Measurements from ENCODE around the gene HSPA12A. TPM values are rescaled to one million over a fixed set of nuclear protein-coding genes. Genes with fewer than 3 reads are reported as not detected.
A peak's percentile ranks its signal among the peaks of the same experiment; 100 is the strongest.

Gene HSPA12A
- total RNA-seq, 1 experiment from 2014 or later: 3.1 TPM

DNA sequence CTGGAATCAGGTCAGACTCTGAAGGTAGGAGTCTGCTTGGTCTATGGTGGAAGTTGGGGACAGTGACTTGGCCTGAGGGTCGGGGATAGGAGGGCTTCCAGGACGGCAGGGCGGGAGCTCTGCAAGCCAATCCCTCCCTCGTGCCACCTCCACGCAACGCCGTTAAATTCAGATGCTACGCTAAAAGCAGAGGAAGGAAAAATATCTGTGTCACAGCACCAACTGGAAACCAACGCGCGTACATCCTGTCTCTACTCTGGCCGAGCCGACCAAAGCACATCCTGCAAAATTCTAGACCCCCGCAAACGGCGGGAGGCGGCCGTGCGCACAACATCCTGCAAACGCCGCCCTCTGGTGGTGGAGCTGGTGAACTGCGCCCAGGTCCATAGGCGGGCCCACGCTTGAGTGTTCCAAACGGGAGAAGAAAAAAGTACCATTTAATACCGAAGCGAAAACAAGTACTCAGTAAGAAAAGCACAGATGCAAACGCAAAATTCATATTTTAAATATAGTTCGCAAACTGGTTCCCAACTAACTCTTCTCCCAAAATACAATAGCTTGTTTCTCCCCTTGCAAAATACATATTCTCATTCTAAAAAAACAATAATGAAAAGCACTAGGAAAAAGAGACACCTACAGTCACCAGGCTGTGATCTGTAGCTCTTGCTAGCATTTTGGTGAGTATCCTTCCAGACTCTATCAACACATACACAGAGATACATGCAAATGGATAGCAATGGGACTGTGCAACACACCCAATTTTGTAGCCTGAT lies 45.7 kb upstream of the HSPA12A start:
- no peaks in the 10 kb centered on the region for H3K4me1 ChIP-seq (ENCODE audit: insufficient read depth, low read length)
- no peaks in the 10 kb centered on the region for H4K20me1 ChIP-seq (ENCODE audit: low read length)
- no peak overlapping the region for H3K27ac ChIP-seq (ENCODE audit: low read length)
- no peaks in the 10 kb centered on the region for H3F3A ChIP-seq (ENCODE audit: low read length, unreplicated experiment)
- DNase-seq (peak; percentile 70), ATAC-seq (peak; percentile 82)
- ChIA-PET POLR2A (ENCODE audit: unreplicated experiment) (no interaction called here), CTCF (interaction anchor here (0.6 to 1.1 kb wide), 2 partner anchors 106 to 199 kb away, joined by 3 to 8 read pairs; no protein-coding TSS in a partner anchor)
- BruUV-seq (replicated peaks): no TSS peak
- no peaks in the 10 kb centered on the region for H3K9me3 ChIP-seq (ENCODE audit: low read length)
- H3K79me2 ChIP-seq (ENCODE audit: low read length): no peaks in the 10 kb centered on the region
- peak overlapping the region; percentile 74 for H3K4me2 ChIP-seq (ENCODE audit: low read length)
- H3K4me3 ChIP-seq (ENCODE audit: low read length): peak overlapping the region; percentile 45
- no peak overlapping the region for H3K9ac ChIP-seq (ENCODE audit: low read length)
- intact Hi-C loops (cut with micrococcal nuclease): loop anchor here (1.0 to 10.0 kb wide), 2 partner anchors 106 to 1433 kb away; no protein-coding TSS in a partner anchor
- H2AFZ ChIP-seq (ENCODE audit: low read length): peak overlapping the region; percentile 77
- TF ChIP-seq EZH2 (IDR thresholded peaks at IDR 0.05; ENCODE audit: low read length, unreplicated experiment) (no peak), EZH2phosphoT487 (IDR thresholded peaks at IDR 0.05; ENCODE audit: borderline replicate concordance, low read length) (no peak)
- TF ChIP-seq, protein P1, sequence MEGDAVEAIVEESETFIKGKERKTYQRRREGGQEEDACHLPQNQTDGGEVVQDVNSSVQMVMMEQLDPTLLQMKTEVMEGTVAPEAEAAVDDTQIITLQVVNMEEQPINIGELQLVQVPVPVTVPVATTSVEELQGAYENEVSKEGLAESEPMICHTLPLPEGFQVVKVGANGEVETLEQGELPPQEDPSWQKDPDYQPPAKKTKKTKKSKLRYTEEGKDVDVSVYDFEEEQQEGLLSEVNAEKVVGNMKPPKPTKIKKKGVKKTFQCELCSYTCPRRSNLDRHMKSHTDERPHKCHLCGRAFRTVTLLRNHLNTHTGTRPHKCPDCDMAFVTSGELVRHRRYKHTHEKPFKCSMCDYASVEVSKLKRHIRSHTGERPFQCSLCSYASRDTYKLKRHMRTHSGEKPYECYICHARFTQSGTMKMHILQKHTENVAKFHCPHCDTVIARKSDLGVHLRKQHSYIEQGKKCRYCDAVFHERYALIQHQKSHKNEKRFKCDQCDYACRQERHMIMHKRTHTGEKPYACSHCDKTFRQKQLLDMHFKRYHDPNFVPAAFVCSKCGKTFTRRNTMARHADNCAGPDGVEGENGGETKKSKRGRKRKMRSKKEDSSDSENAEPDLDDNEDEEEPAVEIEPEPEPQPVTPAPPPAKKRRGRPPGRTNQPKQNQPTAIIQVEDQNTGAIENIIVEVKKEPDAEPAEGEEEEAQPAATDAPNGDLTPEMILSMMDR (conservative IDR thresholded peaks at IDR 0.05; ENCODE audit: low read depth, low read length): peak; percentile 90
- no peaks in the 10 kb centered on the region for H3K9me2 ChIP-seq (replicated peaks; ENCODE audit: low read length)
- no peaks in the 10 kb centered on the region for H3K36me3 ChIP-seq (ENCODE audit: low read depth, low read length)
- no peaks in the 10 kb centered on the region for H3K27me3 ChIP-seq (ENCODE audit: low read length)

DNA sequence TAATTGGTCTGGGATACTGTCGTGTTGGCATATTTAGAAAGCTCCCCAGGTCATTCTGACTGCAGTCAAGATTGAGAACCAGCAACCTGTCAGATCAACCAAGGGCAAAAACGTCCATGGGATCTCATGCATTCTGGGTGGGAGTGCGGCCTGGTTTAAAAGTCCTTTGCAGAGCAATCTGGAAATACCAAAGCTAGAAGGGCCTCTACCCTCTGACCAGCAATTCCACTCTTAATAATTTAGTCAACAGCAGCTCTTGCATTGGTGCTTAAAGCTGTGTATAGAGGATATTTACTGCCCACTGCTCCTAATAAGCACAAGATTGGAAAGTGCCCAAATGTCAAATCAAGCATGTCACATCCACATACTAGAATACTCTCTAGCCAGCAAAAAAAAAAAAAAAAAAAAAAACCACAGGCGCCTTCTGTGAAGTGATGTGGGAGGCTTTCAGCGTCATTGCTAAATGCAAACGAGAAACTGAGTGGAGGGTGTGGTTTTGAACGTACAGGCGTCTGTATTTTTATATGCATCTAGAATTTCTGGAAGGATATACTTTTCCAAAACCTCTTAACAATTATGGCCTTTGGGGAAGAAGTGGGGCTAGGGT lies 44.8 kb upstream of the HSPA12A start:
- Histone ChIP-seq H3K9me2 (replicated peaks; ENCODE audit: low read length) (no peaks in the 10 kb centered on the region), H3F3A (ENCODE audit: low read length, unreplicated experiment) (no peaks in the 10 kb centered on the region), H2AFZ (ENCODE audit: low read length) (no peak overlapping the region), H3K9me3 (ENCODE audit: low read length) (no peaks in the 10 kb centered on the region), H3K4me2 (ENCODE audit: low read length) (no peak overlapping the region), H4K20me1 (ENCODE audit: low read length) (no peaks in the 10 kb centered on the region), H3K4me3 (ENCODE audit: low read length) (no peak overlapping the region), H3K36me3 (ENCODE audit: low read depth, low read length) (no peaks in the 10 kb centered on the region), H3K27ac (ENCODE audit: low read length) (no peak overlapping the region), H3K4me1 (ENCODE audit: insufficient read depth, low read length) (no peaks in the 10 kb centered on the region), H3K79me2 (ENCODE audit: low read length) (no peaks in the 10 kb centered on the region), H3K27me3 (ENCODE audit: low read length) (no peaks in the 10 kb centered on the region), H3K9ac (ENCODE audit: low read length) (no peak overlapping the region)
- TF ChIP-seq EZH2phosphoT487 (IDR thresholded peaks at IDR 0.05; ENCODE audit: borderline replicate concordance, low read length): no peak
- no peak for TF ChIP-seq EZH2 (IDR thresholded peaks at IDR 0.05; ENCODE audit: low read length, unreplicated experiment)
- TF ChIP-seq, protein P1 (conservative IDR thresholded peaks at IDR 0.05; ENCODE audit: low read depth, low read length): no peak
- DNase-seq (no peak), ATAC-seq (no peak)
- POLR2A ChIA-PET (ENCODE audit: unreplicated experiment): no interaction called here
- BruUV-seq (replicated peaks): no TSS peak
- CTCF ChIA-PET: interaction anchor here (1.1 kb wide), 1 partner anchor 105 kb away, joined by 8 read pairs; no protein-coding TSS in a partner anchor
- intact Hi-C loops (cut with micrococcal nuclease): loop anchor here (10.0 kb wide), 1 partner anchor 1432 kb away; no protein-coding TSS in a partner anchor
